ENCODE data around the gene GGNBP2.

DNA sequence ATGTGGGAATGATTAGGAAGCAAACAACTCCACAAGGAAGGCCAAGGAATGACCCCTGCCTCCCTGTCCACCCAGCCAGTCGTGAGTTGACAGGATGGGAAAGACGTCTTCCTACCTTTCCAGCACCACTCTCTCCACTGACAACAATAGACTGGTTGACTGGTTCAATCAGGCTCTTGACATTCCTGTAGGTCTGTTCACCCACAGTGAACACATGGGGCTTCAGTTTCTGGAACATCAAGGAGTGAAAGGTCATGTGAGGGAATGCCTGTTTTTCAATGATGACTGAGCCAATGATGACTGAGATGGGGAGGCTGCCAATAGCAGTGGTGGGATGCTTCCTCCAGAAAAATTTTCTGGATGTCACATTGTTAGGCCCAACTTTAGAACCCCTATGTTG, 19.6 kb upstream of the GGNBP2 start:
- TF ChIP-seq, protein P1, sequence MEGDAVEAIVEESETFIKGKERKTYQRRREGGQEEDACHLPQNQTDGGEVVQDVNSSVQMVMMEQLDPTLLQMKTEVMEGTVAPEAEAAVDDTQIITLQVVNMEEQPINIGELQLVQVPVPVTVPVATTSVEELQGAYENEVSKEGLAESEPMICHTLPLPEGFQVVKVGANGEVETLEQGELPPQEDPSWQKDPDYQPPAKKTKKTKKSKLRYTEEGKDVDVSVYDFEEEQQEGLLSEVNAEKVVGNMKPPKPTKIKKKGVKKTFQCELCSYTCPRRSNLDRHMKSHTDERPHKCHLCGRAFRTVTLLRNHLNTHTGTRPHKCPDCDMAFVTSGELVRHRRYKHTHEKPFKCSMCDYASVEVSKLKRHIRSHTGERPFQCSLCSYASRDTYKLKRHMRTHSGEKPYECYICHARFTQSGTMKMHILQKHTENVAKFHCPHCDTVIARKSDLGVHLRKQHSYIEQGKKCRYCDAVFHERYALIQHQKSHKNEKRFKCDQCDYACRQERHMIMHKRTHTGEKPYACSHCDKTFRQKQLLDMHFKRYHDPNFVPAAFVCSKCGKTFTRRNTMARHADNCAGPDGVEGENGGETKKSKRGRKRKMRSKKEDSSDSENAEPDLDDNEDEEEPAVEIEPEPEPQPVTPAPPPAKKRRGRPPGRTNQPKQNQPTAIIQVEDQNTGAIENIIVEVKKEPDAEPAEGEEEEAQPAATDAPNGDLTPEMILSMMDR (IDR thresholded peaks at IDR 0.05), result no peak
- TF ChIP-seq POLR2AphosphoS5 (IDR thresholded peaks at IDR 0.05), result no peak

All from esophagus muscularis mucosa (tissue), 3 donors.